ENCODE results near the gene CDK10.

The CDK10 gene

DNA sequence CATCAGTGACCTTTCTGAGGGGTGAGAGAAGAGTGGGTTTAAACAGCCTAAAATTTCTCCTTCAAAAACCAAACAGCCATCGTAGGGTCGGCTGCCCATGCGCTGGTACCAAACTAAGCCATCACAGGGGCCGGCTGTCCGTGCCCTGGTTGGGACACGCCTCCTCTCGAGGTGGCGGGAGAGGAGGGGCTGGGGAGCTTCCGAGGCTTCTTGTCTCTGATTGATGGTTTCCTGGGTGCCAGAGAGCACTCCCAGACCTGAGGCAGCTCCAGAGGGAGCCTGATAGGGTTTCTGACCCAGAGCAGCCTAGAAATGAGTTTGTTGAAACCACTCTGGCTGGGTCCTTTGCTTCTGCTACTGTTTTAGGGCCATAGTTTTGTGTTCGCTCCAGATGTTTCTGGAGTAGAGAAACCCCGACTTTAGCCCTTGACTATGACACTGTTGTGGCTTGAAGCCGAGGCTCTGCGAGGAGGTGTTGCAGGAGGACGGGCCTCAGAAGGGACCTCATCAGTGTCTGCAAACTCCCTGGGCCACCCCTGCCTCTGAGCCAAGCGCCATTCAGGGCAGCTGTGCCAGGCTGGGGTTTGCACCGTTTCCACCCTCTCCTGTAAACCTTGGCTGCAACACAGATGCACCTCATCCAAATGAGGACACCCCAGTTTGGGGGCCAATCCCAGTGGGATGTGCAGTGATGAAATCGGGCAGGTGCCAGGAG lies 41.1 kb downstream of the CDK10 start:
- TF ChIP-seq ZFX (IDR thresholded peaks at IDR 0.05) = no peak
- TF ChIP-seq, protein P1, sequence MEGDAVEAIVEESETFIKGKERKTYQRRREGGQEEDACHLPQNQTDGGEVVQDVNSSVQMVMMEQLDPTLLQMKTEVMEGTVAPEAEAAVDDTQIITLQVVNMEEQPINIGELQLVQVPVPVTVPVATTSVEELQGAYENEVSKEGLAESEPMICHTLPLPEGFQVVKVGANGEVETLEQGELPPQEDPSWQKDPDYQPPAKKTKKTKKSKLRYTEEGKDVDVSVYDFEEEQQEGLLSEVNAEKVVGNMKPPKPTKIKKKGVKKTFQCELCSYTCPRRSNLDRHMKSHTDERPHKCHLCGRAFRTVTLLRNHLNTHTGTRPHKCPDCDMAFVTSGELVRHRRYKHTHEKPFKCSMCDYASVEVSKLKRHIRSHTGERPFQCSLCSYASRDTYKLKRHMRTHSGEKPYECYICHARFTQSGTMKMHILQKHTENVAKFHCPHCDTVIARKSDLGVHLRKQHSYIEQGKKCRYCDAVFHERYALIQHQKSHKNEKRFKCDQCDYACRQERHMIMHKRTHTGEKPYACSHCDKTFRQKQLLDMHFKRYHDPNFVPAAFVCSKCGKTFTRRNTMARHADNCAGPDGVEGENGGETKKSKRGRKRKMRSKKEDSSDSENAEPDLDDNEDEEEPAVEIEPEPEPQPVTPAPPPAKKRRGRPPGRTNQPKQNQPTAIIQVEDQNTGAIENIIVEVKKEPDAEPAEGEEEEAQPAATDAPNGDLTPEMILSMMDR (conservative IDR thresholded peaks at IDR 0.05) = no peak
- no peak overlapping the region for H3K27ac ChIP-seq

DNA sequence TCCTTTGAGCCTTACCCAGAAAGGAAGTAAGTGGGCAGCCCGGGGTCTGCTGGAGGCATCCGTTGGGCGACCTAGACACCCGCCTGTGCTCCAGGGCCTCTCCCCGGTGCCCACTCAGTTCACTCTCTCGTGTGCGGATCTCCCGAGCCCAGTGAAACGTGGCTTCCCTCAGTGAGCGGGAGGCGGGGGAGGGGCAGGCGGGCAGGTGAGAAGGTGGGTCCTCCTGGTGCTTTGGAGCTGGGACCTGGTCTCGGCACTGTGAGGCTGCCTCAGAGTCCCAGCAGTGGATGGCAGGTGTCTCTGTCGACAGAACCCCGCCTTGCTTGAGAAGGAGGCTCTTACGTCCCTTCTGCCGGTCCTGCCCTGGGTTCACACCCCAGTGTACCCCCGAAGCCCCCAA lies 42.8 kb downstream of the CDK10 start:
- H3K27ac ChIP-seq = no peak overlapping the region
- TF ChIP-seq ZFX (IDR thresholded peaks at IDR 0.05) = no peak
- TF ChIP-seq, protein P1 (conservative IDR thresholded peaks at IDR 0.05) = no peak

DNA sequence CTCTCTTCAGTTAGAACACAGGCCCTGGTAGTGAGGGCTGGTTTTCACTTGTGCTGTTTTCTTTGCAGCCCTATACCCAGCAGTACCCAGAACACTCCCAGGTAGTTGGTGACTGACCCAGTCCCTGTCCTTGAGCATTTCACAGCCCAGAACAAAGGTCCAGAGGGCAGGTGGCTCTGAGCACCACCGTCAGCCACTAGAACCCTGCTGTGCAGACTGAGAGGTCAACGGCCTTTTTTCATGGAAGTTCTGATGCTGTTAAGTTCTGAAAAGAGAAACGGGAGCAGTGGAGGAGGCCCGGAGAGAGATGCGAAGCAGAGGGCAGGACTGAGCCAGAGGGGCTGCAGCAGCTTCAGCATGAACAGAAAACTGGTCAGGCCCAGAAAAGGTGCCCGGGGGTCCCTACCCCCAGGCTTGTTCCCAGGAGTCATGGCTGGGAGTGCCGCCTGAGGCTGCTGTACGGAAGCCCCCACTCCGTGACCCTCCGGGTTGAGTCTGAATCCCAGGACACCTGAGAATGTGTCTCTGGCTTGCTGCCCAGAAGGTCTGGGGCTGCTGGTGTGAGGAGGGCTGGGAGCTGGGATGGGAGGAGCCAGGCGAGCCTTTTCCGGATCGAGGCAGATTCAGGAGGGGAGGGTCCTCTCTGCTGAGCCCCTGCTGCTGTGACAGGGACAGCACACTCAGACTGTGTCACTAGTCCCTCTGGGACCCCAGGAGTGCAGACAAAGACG lies 43.5 kb downstream of the CDK10 start:
- no peak overlapping the region for H3K27ac ChIP-seq
- TF ChIP-seq ZFX (IDR thresholded peaks at IDR 0.05) = no peak

DNA sequence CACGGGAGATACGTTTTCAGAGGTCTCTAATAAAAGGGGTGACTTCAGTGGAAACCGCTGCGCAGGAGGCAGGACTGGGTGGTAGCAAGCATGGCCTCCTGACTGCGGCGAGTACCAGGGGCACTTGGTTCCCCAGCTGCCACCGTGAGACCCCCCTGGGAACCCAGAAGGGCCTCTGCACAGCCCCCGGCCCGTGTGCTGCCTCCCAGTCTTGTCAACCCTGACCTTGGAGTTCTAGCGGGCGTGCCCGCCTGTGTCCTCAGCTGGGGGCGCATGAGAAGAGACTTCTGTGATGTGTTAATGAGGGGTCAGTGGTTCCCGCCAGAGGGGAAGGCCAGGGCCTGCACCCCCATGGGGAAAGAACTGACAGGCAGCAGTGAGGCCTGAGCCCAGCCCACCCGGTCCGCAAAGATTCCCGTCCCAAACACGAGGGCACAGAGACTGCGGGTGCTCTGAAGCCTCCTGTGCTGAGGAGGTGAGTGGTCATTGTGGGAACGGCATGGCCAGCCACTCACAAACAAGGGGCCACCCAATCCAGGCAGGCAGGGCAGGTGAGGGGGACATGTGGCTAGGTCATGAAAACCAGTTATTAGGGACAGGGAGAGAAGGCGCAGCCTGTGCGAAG lies 44.2 kb downstream of the CDK10 start:
- no peak for TF ChIP-seq ZFX (IDR thresholded peaks at IDR 0.05)
- TF ChIP-seq, protein P1 (conservative IDR thresholded peaks at IDR 0.05) = no peak
- H3K27ac ChIP-seq = no peak overlapping the region

DNA sequence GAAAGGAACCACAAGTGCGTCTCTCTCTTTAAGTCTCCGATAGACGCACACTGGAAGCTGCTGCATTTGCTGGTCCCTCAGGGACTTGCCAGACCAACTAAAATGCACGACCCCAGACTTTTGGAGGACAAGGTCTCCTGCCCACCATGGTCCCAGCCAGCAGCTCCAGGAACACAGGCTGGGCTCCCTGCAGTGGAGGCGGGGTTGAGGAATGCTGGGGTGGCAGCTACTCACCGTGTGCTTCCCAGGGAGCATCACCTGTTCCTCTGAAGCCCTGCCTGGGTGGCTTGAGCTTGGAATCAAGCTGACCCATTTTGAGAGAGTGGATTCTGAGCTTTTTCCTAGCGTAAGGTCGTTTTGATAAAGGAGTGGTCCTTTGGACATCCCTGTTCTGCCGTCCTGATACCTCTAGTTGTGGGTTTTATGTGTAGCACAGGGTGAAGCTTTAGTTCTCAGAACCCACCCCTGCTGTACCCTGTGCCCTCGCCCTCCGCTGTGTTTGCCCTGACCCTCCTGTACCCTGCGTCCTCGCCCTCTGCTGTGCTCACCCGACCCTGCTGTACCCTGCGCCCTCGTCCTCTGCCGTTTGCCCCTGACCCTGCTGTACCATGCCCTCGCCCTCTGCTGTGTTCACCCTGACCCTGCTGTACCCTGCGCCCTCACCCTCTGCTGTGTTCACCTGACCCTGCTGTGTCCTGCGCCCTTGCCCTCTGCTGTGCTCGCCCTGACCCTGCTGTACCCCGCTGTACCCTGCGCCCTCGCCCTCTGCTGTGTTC lies 45.8 kb downstream of the CDK10 start:
- H3K27ac ChIP-seq = no peak overlapping the region
- TF ChIP-seq, protein P1 (conservative IDR thresholded peaks at IDR 0.05) = no peak
- TF ChIP-seq ZFX (IDR thresholded peaks at IDR 0.05) = no peak

DNA sequence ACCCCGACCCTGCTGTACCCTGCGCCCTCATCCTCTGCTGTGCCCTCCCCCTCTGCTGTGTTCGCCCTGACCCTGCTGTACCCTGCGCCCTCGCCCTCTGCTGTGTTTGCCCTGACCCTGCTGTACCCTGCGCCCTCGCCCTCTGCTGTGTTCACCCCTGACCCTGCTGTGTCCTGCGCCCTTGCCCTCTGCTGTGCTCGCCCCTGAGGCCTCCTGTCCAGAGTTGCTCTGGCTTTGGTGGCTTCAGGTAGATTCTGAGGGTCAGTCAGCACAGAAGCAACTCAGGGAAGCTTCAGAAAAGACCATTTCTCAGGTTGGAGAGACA lies 46.4 kb downstream of the CDK10 start:
- TF ChIP-seq, protein P1 (conservative IDR thresholded peaks at IDR 0.05) = no peak
- no peak for TF ChIP-seq ZFX (IDR thresholded peaks at IDR 0.05)

DNA sequence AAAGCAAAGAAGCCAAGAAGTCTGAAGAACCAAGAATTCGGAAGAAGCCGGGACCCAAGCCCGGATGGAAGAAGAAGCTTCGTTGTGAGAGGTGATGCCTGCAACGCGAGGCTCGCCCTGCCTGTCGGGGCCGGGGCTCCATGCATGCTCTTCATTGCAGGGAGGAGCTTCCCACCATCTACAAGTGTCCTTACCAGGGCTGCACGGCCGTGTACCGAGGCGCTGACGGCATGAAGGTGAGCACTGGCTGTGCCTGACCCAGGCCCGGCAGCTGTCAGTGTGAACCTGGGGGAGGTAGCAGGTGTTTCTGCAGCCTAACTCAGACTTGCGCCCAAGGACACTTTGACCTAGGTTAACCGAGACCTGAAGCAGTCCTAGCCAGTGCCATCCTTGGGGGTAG lies 46.8 kb downstream of the CDK10 start:
- no peak overlapping the region for H3K27ac ChIP-seq
- TF ChIP-seq, protein P1 (conservative IDR thresholded peaks at IDR 0.05) = no peak
- no peak for TF ChIP-seq ZFX (IDR thresholded peaks at IDR 0.05)

More for the DNA sequence above, 46.4 kb downstream of the CDK10 start:
- H3K27ac ChIP-seq = no peak overlapping the region

All from C4-2B (cell line).